Measurements from ENCODE around the gene ABHD5. TPM values are rescaled to one million over a fixed set of nuclear protein-coding genes. Genes with fewer than 3 reads are reported as not detected.

Gene ABHD5
- total RNA-seq, 1 donor from 2014 or later, result 8.4 TPM

- H3K4me1 Mint-ChIP-seq, result peaks cover 10% of the 10 kb centered on the region
- no peak overlapping the region for H3K4me3 Mint-ChIP-seq
- DNase-seq (ENCODE audit: low spot score in 2 of 2, unreplicated experiment in 2 of 2), result no peak
- no peak overlapping the region for H3K27ac Mint-ChIP-seq
- H3K9me3 Mint-ChIP-seq, result peaks cover 19% of the 10 kb centered on the region
- H3K36me3 Mint-ChIP-seq, result peaks cover 18% of the 10 kb centered on the region
- no peaks in the 10 kb centered on the region for H3K27me3 Mint-ChIP-seq (ENCODE audit: low read depth)
- no peak for TF ChIP-seq CTCF (IDR thresholded peaks at IDR 0.05; ENCODE audit: unreplicated experiment)
Measured at GRCh38 chr3:43685921-43686320, 4.8 kb upstream of the ABHD5 start.

DNA sequence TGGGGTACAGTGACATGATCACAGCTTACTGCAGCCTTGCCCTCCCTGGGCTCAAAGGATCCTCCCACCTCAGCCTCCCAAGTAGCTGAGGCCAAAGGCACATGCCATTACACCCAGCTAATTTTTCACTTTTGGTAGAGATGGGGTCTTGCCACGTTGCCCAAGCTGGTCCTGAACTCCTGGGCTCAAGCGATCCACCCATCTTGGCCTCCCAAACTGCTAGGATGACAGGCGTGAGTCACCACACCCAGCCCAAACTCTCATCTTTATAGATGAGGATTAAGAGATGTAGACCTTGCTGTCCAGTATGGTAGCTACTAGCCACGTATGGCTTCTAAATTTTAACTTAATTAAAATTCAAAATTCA is 4.4 kb upstream of the ABHD5 start:
- H3K4me3 Mint-ChIP-seq, result no peak overlapping the region
- H3K27ac Mint-ChIP-seq, result no peak overlapping the region
- peaks cover 18% of the 10 kb centered on the region for H3K36me3 Mint-ChIP-seq
- H3K4me1 Mint-ChIP-seq, result peaks cover 10% of the 10 kb centered on the region
- peaks cover 17% of the 10 kb centered on the region for H3K9me3 Mint-ChIP-seq
- no peaks in the 10 kb centered on the region for H3K27me3 Mint-ChIP-seq (ENCODE audit: low read depth)
- TF ChIP-seq CTCF (IDR thresholded peaks at IDR 0.05; ENCODE audit: unreplicated experiment), result no peak
- DNase-seq (ENCODE audit: low spot score in 2 of 2, unreplicated experiment in 2 of 2), result no peak

DNA sequence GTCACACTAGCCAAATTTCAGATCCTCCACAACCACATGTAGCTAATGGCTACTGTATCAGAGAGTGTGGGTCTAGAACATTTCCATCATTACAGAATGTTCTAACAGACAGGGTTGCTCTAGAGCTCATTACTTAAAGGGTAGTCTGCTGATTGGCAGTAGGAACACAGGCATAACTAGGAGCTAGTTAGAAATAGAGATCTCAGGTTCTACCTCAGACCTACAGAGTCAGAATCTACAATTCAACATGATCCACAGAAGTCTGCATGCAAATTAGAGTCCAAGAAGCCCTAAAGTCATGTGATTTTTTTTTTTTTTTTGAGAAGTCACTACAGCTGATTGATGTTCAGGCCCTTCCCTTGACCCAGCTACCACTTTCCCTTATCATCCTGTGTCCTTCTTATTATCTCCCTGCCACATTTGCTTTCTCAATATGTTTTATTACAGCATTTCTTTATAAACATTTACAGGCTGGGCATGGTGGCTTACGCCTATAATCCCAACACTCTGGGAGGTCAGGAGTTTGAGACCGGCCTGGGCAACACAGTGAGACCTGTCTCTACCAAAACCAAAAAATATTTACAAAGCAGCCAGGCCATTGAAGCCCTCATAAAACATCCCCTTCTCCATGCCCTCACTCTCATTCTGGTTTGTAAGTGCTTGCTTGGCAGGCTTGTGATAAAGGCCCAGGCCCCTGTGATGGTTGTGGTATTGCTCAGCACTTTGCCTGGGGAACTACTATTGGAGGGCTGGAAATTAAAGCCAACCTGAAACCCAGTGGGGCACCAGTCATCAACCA is 3.8 kb upstream of the ABHD5 start:
- no peak for DNase-seq (ENCODE audit: low spot score in 2 of 2, unreplicated experiment in 2 of 2)
- H3K36me3 Mint-ChIP-seq, result peaks cover 17% of the 10 kb centered on the region
- H3K4me3 Mint-ChIP-seq, result no peak overlapping the region
- H3K27ac Mint-ChIP-seq, result no peak overlapping the region
- H3K27me3 Mint-ChIP-seq (ENCODE audit: low read depth), result no peaks in the 10 kb centered on the region
- TF ChIP-seq CTCF (IDR thresholded peaks at IDR 0.05; ENCODE audit: unreplicated experiment), result no peak
- peaks cover 14% of the 10 kb centered on the region for H3K4me1 Mint-ChIP-seq
- H3K9me3 Mint-ChIP-seq, result peaks cover 11% of the 10 kb centered on the region

DNA sequence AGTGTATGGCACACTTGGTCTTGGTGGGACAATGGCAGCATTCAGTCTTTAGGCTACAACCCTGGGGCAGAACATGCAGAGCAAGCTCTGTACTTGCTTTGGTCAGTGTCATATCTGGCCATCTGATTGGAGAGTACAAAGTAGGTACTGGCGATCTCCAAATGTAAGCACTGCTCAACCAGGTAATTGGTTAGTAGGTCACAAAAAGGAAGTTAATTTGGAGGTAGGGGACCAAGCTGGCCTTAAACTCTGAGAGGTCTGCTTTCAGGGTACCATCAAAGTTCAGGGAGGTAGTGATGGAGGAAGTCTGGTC is 3.3 kb upstream of the ABHD5 start:
- H3K36me3 Mint-ChIP-seq, result peaks cover 14% of the 10 kb centered on the region
- no peak for TF ChIP-seq CTCF (IDR thresholded peaks at IDR 0.05; ENCODE audit: unreplicated experiment)

DNA sequence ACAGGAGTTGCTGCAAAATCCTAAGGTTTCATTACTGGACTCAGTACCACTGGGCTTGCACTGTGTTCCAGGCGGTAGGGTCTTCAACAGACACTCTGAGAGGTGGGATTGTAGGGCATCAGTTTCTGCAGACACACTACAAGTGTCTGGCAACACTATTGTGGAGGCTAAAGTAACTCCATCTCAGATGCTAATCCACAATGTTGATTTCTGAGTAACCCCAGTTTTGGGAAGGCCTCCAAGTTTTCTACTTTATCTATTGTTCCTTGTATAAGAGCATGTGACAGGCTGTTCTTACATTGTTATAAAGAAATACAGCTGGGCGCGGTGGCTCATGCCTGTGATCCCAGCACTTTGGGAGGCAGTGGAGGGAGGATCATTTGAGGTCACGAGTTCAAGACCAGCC is 2.5 kb upstream of the ABHD5 start:
- Mint-ChIP-seq H3K4me1 (peaks cover 19% of the 10 kb centered on the region), H3K9me3 (peaks cover 5% of the 10 kb centered on the region), H3K36me3 (peaks cover 11% of the 10 kb centered on the region), H3K27ac (no peak overlapping the region), H3K4me3 (no peak overlapping the region), H3K27me3 (ENCODE audit: low read depth) (no peaks in the 10 kb centered on the region)
- no peak for DNase-seq (ENCODE audit: low spot score in 2 of 2, unreplicated experiment in 2 of 2)
- no peak for TF ChIP-seq CTCF (IDR thresholded peaks at IDR 0.05; ENCODE audit: unreplicated experiment)

More for the DNA sequence above, 3.3 kb upstream of the ABHD5 start:
- H3K27ac Mint-ChIP-seq, result no peak overlapping the region
- no peak for DNase-seq (ENCODE audit: low spot score in 2 of 2, unreplicated experiment in 2 of 2)
- H3K27me3 Mint-ChIP-seq (ENCODE audit: low read depth), result no peaks in the 10 kb centered on the region
- H3K4me1 Mint-ChIP-seq, result peaks cover 19% of the 10 kb centered on the region
- H3K9me3 Mint-ChIP-seq, result peaks cover 8% of the 10 kb centered on the region
- no peak overlapping the region for H3K4me3 Mint-ChIP-seq

Measured in mesothelial cell of epicardium (in vitro differentiated cells).